LHCN-M2 (cell line): ENCODE data around the gene DNAH7. TPM values are rescaled to one million over a fixed set of nuclear protein-coding genes. Genes with fewer than 3 reads are reported as not detected.

Experiments used
- DNase-seq: peaks from one replicate; pipeline ENCODE4 v3.0.0-alpha.2; 2012; ENCODE audit warnings: low read depth
- total RNA-seq: library from RNA; depleted of rRNA; stranded (reverse); fragments of >200 nt; gene quantifications from 2 replicates; pipeline ENCODE4 v1.2.3, GENCODE V29; 2014

Gene DNAH7
- total RNA-seq, 1 experiment from 2014 or later = 0.86 TPM

- DNase-seq = no peak
These were observed 255.2 kb downstream of the DNAH7 start for GRCh38 chr2:195813421-195813820.

DNA sequence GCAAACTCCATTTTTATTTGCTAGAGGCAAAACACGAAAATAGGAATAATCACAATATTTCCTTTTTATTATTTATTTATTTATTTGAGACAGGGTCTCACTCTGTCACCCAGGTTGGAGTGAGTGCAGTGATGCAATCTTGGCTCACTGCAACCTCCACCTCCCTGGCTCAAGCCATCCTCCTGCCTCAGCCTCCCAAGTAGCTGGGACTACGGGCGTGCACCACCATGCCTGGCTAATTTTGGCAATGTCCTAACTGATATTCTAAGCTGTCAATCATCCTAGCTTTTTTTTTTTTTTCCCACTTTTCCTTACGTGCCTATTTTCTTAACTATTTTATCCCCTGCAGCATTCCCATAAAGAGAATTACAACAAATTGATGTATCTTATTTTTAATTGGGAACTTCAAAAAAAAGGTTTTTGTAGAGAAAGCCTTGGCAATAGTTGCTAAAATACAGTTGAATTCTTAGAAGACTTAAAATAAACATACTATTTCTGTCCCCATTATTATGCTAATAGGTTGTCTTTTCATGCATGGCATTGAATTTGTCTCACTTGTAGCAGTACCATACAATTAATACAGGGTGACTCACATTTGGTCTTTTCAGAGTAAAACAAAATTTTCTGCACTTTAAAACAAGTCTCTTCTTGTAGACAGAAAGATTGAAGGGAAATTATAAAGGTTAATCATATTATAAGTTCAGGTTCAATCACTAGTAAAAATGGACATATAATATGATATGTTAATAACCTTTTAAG is 258.1 kb downstream of the DNAH7 start:
- DNase-seq = no peak

DNA sequence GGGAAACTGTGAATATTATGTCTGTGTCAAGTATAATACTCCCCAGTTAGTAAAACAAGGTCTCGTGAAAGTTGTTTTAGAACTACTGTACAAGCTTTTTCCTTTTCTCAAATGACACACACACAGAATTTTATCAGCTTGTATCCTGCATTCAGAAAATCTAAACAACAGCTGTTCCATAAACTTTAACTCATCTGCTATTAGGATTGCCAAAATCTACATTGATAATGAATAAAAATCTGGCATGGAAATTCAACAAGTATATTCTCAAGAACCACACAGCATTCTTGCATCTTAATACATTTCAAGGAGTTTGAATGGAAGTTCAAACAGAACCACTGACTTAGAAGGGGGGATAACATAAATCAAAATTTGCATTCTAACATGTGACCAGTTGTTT is 260.4 kb downstream of the DNAH7 start:
- DNase-seq = no peak

DNA sequence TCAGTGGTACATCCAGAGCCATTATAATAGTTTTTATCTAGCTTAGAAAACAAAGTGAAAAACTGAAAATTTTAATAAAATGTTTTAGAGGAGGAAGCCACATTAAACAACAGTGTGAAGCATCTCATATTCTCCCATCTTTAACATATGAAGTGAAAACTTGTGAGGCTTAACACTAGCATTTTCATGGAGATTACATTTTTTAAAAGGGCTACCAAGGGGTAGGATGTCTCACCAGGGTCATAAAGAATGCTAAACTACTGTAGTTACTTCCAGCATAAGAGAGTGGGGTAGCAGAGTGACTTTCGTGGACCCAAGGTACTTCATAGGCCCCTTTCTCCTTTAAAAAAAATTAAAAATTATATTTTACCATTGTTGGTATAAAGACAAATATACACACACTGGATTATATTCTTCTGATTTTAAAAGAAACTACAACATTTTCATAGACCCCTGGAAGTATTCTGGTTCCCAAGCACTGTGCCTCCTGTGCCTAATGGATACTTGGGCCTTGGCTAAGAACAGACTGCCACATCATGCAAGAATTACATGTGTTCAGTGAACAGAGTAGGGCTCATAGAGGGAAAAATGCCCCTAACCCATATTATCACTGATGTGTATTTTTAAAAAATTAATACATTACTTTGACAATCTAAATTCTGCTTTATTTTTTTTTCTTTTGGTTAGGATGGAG is 263.2 kb downstream of the DNAH7 start:
- DNase-seq = no peak

DNA sequence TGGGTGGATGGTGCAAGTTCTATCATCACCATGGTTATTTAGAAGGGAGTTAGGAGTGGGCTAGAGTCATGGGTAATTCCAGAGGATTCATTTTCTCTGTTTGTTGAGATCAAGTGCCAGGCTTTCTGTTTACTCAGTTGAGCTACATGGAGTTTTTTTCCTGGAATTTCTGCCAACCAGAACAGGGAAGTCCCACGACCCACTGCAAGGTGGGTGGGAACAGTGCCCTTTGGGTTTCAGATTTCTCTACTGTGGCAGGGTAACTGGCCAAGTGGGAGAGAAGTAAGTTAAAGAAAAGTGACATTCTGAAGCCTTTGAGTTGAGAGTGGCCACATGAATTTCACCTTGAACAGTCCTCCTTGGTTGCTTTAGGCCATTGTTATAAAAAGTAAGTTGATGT is 272.8 kb downstream of the DNAH7 start:
- no peak for DNase-seq

DNA sequence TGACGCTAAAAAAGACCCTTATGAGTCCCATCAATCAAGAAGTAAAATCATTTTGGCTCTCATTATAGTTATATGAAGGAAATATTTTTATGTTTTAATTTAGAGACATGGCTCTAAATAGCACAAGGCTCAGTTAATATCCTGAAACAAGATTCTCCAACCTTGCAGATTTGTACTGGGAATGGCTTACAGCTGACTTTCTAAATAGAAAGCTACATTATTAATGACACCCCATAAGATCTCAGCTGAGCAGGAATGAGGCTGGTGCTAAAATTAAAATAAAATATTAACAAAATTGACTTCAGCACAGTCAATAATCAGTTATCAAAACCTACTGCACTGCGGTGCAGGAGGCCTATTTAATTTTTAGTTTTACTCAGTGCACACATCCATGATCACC is 274.8 kb downstream of the DNAH7 start:
- no peak for DNase-seq

DNA sequence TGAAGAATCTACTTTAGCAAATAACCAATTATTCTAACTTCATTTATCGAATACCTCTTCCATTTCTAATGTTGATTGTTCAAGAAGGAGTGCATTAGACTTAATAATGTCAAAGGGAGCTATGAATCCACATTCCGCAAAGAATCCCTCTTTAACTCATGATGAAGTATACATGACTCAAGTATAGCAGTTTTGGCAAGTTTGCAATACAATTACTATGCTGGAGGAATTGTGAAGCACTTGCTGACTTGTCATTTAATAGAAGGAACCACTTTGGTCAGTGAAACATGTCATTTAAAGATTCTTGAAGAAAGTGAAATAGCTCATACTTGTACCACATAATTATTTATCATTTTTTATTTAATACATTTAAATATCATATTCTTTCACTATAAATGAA is 286.5 kb downstream of the DNAH7 start:
- DNase-seq = no peak

DNA sequence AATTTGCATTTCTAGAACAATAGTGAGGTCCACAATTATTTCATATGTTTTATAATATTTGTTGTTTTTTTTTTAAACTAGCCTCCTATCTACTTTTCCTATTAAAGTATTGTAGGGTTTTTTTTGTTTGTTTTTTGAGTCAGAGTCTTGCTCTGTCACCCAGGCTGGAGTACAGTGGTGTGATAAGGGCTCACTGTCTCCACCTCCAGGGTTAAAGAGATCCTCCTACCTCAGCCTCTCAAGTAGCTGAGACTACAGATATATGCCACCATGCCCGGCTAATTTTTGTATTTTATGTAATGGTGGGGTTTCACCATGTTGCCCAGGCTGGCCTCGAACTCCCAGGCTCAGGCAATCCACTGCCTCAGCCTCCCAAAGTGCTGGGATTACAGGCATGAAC is 289.1 kb downstream of the DNAH7 start:
- peak; percentile 13 for DNase-seq

- DNase-seq = no peak
These were observed 298.7 kb downstream of the DNAH7 start for GRCh38 chr2:195769975-195770374.

DNA sequence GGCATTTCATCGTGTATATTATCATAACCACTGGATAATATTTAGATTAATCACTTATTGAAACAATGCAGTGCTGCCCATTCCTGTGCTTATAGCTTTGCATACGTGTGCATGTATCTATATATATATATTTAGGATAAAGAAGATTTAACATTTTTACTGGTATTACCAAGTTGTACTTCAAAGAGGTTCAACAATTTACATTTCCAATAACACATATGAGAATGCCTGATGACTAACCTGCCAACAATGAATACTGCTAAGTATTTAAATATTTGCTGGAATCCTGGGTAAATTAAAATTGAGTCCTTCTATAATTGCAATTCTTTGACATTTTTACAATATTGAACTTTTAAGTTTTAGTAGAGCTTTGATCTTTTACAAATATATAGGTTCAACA is 300.2 kb downstream of the DNAH7 start:
- DNase-seq = no peak

DNA sequence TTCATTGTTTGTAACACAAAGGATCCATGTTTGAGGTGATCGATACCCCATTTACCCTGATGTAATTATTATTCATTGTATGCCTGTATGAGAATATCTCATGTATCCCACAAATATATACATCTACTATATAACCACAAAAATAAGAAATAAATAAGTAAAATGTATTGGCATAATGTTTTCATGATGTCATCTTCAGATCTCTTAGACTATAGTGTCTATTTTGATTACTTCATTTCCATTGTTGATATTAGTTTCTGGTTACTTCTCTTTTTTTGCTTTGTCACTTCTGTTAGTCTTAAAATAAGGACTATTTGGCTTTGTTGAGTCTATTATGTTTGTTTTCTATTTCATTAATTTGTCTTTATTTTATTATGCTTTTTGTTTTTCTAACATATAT is 301.9 kb downstream of the DNAH7 start:
- no peak for DNase-seq

- peak; percentile 22 for DNase-seq
These were observed 304.8 kb downstream of the DNAH7 start for GRCh38 chr2:195763866-195764265.

- DNase-seq = no peak
These were observed 308.8 kb downstream of the DNAH7 start for GRCh38 chr2:195759877-195760276.

GRCh38 chr2:195758846-195759245 is 309.8 kb downstream of the DNAH7 start:
- DNase-seq = no peak

GRCh38 chr2:195756218-195756942 is 312.3 kb downstream of the DNAH7 start:
- peak; percentile 9 for DNase-seq

GRCh38 chr2:195741191-195741590 is 327.4 kb downstream of the DNAH7 start:
- DNase-seq = no peak

DNA sequence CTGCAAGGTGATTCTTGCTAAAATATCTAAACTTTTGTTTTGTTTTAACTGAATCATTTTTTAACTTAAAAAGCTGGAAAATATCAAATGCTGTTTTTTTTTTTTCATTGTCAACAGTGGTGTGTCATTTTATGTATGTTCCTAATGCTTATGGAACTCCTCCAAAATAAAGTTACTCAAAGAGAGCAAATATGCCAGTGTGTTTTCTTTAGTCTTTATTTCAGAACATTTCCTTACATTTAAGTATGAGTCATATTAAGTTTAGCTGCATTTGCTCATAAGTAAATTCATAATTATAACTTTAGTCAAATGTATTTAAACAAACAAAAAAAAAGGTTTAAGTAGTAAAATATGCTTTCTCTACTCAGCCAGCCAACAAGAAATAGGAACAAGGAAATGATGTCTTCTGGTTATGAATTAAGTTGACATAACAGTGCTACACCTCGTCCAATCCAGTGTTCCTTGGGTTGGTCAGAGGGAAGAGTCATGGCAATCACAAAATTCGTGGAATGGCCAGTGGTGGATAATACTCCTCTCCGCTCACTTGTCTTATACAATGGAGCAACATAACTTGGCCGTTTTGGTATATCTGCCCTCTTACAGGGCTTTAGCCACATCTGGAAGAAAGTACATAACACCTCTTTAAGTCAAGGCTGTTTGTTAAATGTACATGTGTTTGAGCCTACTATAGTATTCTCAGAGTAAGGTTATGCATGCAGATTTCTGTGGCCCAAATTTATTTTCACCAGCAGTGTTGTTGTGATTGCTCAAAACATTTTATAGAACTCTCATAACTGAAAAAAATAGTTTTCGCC is 330.9 kb downstream of the DNAH7 start:
- DNase-seq = peak; percentile 5

- DNase-seq = no peak
These were observed 333.3 kb downstream of the DNAH7 start for GRCh38 chr2:195735347-195735746.

DNA sequence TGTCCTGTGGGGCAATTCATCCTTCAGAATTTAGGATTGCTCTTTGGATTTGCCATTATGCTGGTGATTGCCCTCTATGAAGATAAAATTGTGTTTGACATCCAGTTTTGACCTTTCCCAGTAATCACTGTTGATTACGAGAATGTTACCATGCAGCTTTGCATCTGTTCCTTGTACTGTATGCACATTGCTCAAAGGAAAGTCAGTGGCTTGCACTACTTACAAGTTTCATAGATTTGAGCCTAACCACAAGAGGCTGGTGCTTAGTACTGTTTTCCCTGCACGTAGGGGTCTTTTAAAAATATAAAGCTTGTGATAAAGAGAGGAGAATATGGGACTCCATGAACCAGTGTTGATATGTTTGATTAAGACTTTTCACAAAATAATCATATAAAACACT is 333.7 kb downstream of the DNAH7 start:
- no peak for DNase-seq

GRCh38 chr2:195734395-195734794 is 334.2 kb downstream of the DNAH7 start:
- no peak for DNase-seq

DNA sequence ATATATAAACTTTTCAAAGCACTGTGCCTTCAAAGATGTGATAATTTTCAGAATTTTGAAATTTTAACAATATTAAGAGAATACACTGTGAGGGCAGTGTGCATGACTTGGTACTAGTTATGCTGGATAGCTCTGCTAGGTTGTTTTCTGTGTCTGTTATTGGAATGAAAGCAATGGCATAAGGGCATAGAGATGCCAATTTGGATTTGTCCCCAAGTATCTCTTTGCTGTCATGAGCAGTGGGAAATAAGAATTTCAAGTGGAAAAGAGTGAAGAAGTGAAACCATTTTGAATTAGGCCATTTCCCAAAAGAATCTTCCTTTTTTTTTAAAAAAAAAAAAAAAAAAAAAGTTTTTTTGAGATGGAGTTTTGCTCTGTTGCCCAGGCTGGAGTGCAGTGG is 334.8 kb downstream of the DNAH7 start:
- DNase-seq = no peak

GRCh38 chr2:195732574-195732973 is 336.1 kb downstream of the DNAH7 start:
- no peak for DNase-seq
